Measurements from ENCODE around the gene FAM9B.

DNA sequence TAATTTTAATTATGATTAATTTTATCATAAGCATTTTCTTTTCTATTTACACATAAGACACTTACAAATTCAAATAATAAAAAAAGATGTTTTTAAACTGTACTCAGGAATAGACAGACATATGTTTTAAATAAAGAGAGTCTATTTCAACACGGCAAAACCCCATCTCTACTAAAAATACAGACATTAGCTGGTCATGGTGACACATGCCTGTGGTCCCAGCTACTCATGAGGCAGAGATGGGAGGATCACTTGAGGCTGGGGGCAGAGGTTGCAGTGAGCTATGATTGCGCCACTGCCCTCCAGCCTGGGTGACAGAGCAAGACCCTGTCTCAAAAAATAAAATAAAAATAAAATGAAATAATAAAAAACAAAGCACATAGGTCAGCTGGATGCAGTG, 14.8 kb downstream of the FAM9B start:
- TF ChIP-seq, protein P1, sequence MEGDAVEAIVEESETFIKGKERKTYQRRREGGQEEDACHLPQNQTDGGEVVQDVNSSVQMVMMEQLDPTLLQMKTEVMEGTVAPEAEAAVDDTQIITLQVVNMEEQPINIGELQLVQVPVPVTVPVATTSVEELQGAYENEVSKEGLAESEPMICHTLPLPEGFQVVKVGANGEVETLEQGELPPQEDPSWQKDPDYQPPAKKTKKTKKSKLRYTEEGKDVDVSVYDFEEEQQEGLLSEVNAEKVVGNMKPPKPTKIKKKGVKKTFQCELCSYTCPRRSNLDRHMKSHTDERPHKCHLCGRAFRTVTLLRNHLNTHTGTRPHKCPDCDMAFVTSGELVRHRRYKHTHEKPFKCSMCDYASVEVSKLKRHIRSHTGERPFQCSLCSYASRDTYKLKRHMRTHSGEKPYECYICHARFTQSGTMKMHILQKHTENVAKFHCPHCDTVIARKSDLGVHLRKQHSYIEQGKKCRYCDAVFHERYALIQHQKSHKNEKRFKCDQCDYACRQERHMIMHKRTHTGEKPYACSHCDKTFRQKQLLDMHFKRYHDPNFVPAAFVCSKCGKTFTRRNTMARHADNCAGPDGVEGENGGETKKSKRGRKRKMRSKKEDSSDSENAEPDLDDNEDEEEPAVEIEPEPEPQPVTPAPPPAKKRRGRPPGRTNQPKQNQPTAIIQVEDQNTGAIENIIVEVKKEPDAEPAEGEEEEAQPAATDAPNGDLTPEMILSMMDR (IDR thresholded peaks at IDR 0.05; ENCODE audit: low read depth, low read length) = no peak
- no peak for TF ChIP-seq EZH2phosphoT487 (IDR thresholded peaks at IDR 0.05; ENCODE audit: low read depth)
